Neural progenitor cell (in vitro differentiated cells): ENCODE results near the gene SGTA. TPM values are rescaled to one million over a fixed set of nuclear protein-coding genes. Genes with fewer than 3 reads are reported as not detected.
"Not testable (repeated sequence)": the region's sequence is repeated elsewhere in the genome, so short reads cannot be mapped to it uniquely, and the experiment has no call there.

ENCODE experiments used
- DNase-seq: peaks from one replicate; pipeline ENCODE4 v3.0.0-alpha.2; 2016; ENCODE audit warnings: low spot score
- H2AFZ ChIP-seq: fragments of 200-600 bp; sonication (generic); replicated peaks from 2 replicates; pipeline ENCODE4 v1.6.1; 2016; ENCODE audit warnings: antibody characterized with exemption
- H3F3A ChIP-seq: fragments of 200-600 bp; sonication (generic); 2 replicates; pipeline ENCODE4 v1.6.1; 2016; ENCODE audit warnings: antibody characterized with exemption, low read depth
- H3K27ac ChIP-seq: fragments of 200-600 bp; sonication (generic); 2 replicates; pipeline ENCODE4 v1.5.1; 2016; ENCODE audit warnings: mild to moderate bottlenecking
- H3K27me3 ChIP-seq: fragments of 200-600 bp; sonication (generic); 2 replicates; pipeline ENCODE4 v1.6.1; 2016; ENCODE audit warnings: mild to moderate bottlenecking, moderate library complexity
- H3K36me3 ChIP-seq: fragments of 200-600 bp; sonication (generic); 2 replicates; pipeline ENCODE4 v1.5.1; 2016
- H3K4me1 ChIP-seq: fragments of 200-600 bp; sonication (generic); 2 replicates; pipeline ENCODE4 v1.6.1; 2016; ENCODE audit warnings: mixed run types
- H3K4me2 ChIP-seq: fragments of 200-600 bp; sonication (generic); 2 replicates; pipeline ENCODE4 v1.6.1; 2016
- H3K4me3 ChIP-seq: fragments of 200-600 bp; sonication (generic); 2 replicates; pipeline ENCODE4 v1.5.1; 2016
- H3K79me2 ChIP-seq: fragments of 200-600 bp; sonication (generic); 2 replicates; pipeline ENCODE4 v1.6.1; 2016; ENCODE audit warnings: low read depth
- H3K9ac ChIP-seq: fragments of 200-600 bp; sonication (generic); 2 replicates; pipeline ENCODE4 v1.6.1; 2016
- H3K9me3 ChIP-seq: fragments of 200-600 bp; sonication (generic); 2 replicates; pipeline ENCODE4 v1.5.1; 2016; ENCODE audit warnings: low read depth
- H4K20me1 ChIP-seq: fragments of 200-600 bp; sonication (generic); 2 replicates; pipeline ENCODE4 v1.6.1; 2016; ENCODE audit warnings: low read depth
- H3K27ac Mint-ChIP-seq: 3 replicates; pipeline ENCODE4 v1.8.0; 2021; ENCODE audit warnings: mixed read lengths
- H3K27me3 Mint-ChIP-seq: 2 replicates; pipeline ENCODE4 v1.8.0; 2022; ENCODE audit warnings: low read depth, mild to moderate bottlenecking, inconsistent platforms, moderate library complexity, mixed read lengths; ENCODE audit not compliant: insufficient read depth
- H3K36me3 Mint-ChIP-seq: 3 replicates; pipeline ENCODE4 v1.8.0; 2021; ENCODE audit warnings: mixed read lengths
- H3K4me1 Mint-ChIP-seq: 3 replicates; pipeline ENCODE4 v1.8.0; 2021; ENCODE audit warnings: mixed read lengths
- H3K4me3 Mint-ChIP-seq: 3 replicates; pipeline ENCODE4 v1.8.0; 2021; ENCODE audit warnings: mild to moderate bottlenecking, moderate library complexity, mixed read lengths
- H3K9me3 Mint-ChIP-seq: 3 replicates; pipeline ENCODE4 v1.8.0; 2020; ENCODE audit warnings: mixed read lengths
- CTCF ChIP-seq: fragments of 200-600 bp; sonication (generic); IDR thresholded peaks from 2 replicates; pipeline ENCODE4 v1.5.1; 2017; ENCODE audit warnings: antibody characterized with exemption, mild to moderate bottlenecking
- EZH2 ChIP-seq: fragments of 200-600 bp; sonication (generic); IDR thresholded peaks from 2 replicates; pipeline ENCODE4 v1.6.1; 2017; ENCODE audit warnings: antibody characterized with exemption, mild to moderate bottlenecking, moderate library complexity
- EZH2phosphoT487 ChIP-seq: fragments of 200-600 bp; sonication (generic); IDR thresholded peaks from 2 replicates; pipeline ENCODE4 v1.6.1; 2017; ENCODE audit warnings: antibody characterized with exemption
- total RNA-seq: library from RNA; depleted of rRNA; stranded (reverse); fragments of >200 nt; gene quantifications from 2 replicates; pipeline ENCODE4 v1.2.3, GENCODE V29; 2015; ENCODE audit warnings: low replicate concordance

The SGTA gene
- total RNA-seq, 1 donor from 2014 or later = 30.9 TPM

- Mint-ChIP-seq H3K9me3 (peaks cover 6% of the 10 kb centered on the region), H3K4me3 (peak overlapping the region; percentile 94), H3K27me3 (peaks cover 6% of the 10 kb centered on the region), H3K36me3 (peaks cover 14% of the 10 kb centered on the region), H3K27ac (no peak overlapping the region), H3K4me1 (peaks cover 2% of the 10 kb centered on the region)
- peak overlapping the region; percentile 78 for H2AFZ ChIP-seq
- no peak overlapping the region for H3K27ac ChIP-seq
- TF ChIP-seq EZH2 (no peak), EZH2phosphoT487 (no peak), CTCF (no peak)
- peaks cover 2% of the 10 kb centered on the region for H4K20me1 ChIP-seq
- H3K9me3 ChIP-seq = no peaks in the 10 kb centered on the region
- DNase-seq = peak; percentile 71
- H3K4me3 ChIP-seq = peak overlapping the region; percentile 95
- H3K9ac ChIP-seq = peak overlapping the region; percentile 66
- no peaks in the 10 kb centered on the region for H3K36me3 ChIP-seq
- no peaks in the 10 kb centered on the region for H3K27me3 ChIP-seq
- H3F3A ChIP-seq = no peaks in the 10 kb centered on the region
- H3K4me2 ChIP-seq = peak overlapping the region; percentile 100
- H3K4me1 ChIP-seq = no peaks in the 10 kb centered on the region
- peaks cover 6% of the 10 kb centered on the region for H3K79me2 ChIP-seq
Observed at GRCh38 chr19:2820112-2820702, 37.1 kb upstream of the SGTA start.

GRCh38 chr19:2819540-2820111 is 36.6 kb upstream of the SGTA start, which contains the start of gene ZNF554:
Gene ZNF554, plus strand, starts transcription at chr19:2819868. Its CDS starts 204 bp downstream, at chr19:2820072.
- no peaks in the 10 kb centered on the region for H3K9me3 ChIP-seq
- H3K4me3 ChIP-seq = peak within 1 kb of the TSS; percentile 95
- H3K4me2 ChIP-seq = peak within 1 kb of the TSS; percentile 100
- H3K4me1 Mint-ChIP-seq = peaks cover 2% of the 10 kb centered on the region
- peaks cover 5% of the 10 kb centered on the region for H3K9me3 Mint-ChIP-seq
- H3K27me3 Mint-ChIP-seq = peaks cover 6% of the 10 kb centered on the region
- TF ChIP-seq CTCF (peak; percentile 87), EZH2phosphoT487 (no peak)
- H3K27me3 ChIP-seq = no peaks in the 10 kb centered on the region
- H2AFZ ChIP-seq = peak within 1 kb of the TSS; percentile 78
- peaks cover 6% of the 10 kb centered on the region for H3K79me2 ChIP-seq
- no peak within 1 kb of the TSS for H3K27ac ChIP-seq
- peaks cover 7% of the 10 kb centered on the region for H4K20me1 ChIP-seq
- H3K9ac ChIP-seq = peak within 1 kb of the TSS; percentile 66
- peak within 1 kb of the TSS; percentile 94 for H3K4me3 Mint-ChIP-seq
- peak; percentile 100 for DNase-seq
- no peaks in the 10 kb centered on the region for H3K36me3 ChIP-seq
- H3F3A ChIP-seq = no peaks in the 10 kb centered on the region
- H3K36me3 Mint-ChIP-seq = peaks cover 12% of the 10 kb centered on the region
- no peak within 1 kb of the TSS for H3K27ac Mint-ChIP-seq
- no peaks in the 10 kb centered on the region for H3K4me1 ChIP-seq

GRCh38 chr19:2817237-2817829 is 34.3 kb upstream of the SGTA start:
- peak overlapping the region; percentile 73 for H3K4me3 Mint-ChIP-seq
- H3K27ac ChIP-seq, H3K9me3 ChIP-seq, H2AFZ ChIP-seq, H3K36me3 Mint-ChIP-seq, H3K27me3 Mint-ChIP-seq, H3K36me3 ChIP-seq, H4K20me1 ChIP-seq, H3K9ac ChIP-seq, H3K4me2 ChIP-seq, H3K4me1 Mint-ChIP-seq, H3K27me3 ChIP-seq, H3K4me1 ChIP-seq, H3K79me2 ChIP-seq, H3K27ac Mint-ChIP-seq, H3K9me3 Mint-ChIP-seq, H3F3A ChIP-seq, H3K4me3 ChIP-seq: not testable (repeated sequence)
- peak; percentile 58 for DNase-seq

- no peaks in the 10 kb centered on the region for H3F3A ChIP-seq
- H3K9ac ChIP-seq = no peak overlapping the region
- no peak overlapping the region for H2AFZ ChIP-seq
- no peaks in the 10 kb centered on the region for H3K4me1 ChIP-seq
- no peak overlapping the region for H3K4me3 Mint-ChIP-seq
- H3K36me3 ChIP-seq = no peaks in the 10 kb centered on the region
- peaks cover 2% of the 10 kb centered on the region for H3K9me3 Mint-ChIP-seq
- H4K20me1 ChIP-seq = peaks cover 7% of the 10 kb centered on the region
- H3K79me2 ChIP-seq = peaks cover 6% of the 10 kb centered on the region
- peaks cover 2% of the 10 kb centered on the region for H3K36me3 Mint-ChIP-seq
- H3K4me1 Mint-ChIP-seq = peaks cover 2% of the 10 kb centered on the region
- no peak overlapping the region for H3K27ac Mint-ChIP-seq
- TF ChIP-seq EZH2 (no peak), EZH2phosphoT487 (no peak), CTCF (no peak)
- no peak for DNase-seq
- no peak overlapping the region for H3K27ac ChIP-seq
- no peaks in the 10 kb centered on the region for H3K9me3 ChIP-seq
- H3K4me3 ChIP-seq = no peak overlapping the region
- peaks cover 6% of the 10 kb centered on the region for H3K27me3 Mint-ChIP-seq
- H3K27me3 ChIP-seq = no peaks in the 10 kb centered on the region
- H3K4me2 ChIP-seq = no peak overlapping the region
Observed at GRCh38 chr19:2816641-2817040, 33.6 kb upstream of the SGTA start.
